Activated naive CD4-positive, alpha-beta T cell treated with Interleukin-2 at 50 U/mL for 16 hours (primary cell): ENCODE data around the gene ISCU.

Source experiments
- DNase-seq: peaks from one replicate; pipeline ENCODE4 v3.0.0-alpha.2; 2020

ISCU gene

GRCh38 chr12:108591267-108591980, 29.0 kb downstream of the ISCU start:
- DNase-seq: no peak

- DNase-seq: no peak
These were observed 29.9 kb downstream of the ISCU start for GRCh38 chr12:108592033-108592909.

- no peak for DNase-seq
These were observed 32.0 kb downstream of the ISCU start for GRCh38 chr12:108594323-108594903.

GRCh38 chr12:108594960-108595710, 32.7 kb downstream of the ISCU start:
- DNase-seq: no peak

- DNase-seq: no peak
These were observed 33.6 kb downstream of the ISCU start for GRCh38 chr12:108595711-108596647.

- no peak for DNase-seq
These were observed 34.6 kb downstream of the ISCU start for GRCh38 chr12:108596854-108597558.

- DNase-seq: no peak
These were observed 35.4 kb downstream of the ISCU start, which contains the start of gene TMEM119 for GRCh38 chr12:108597559-108598471. TMEM119 (minus strand) TSS chr12:108598084; CDS start chr12:108592383, 5,701 bp downstream.

- DNase-seq: no peak
These were observed 36.3 kb downstream of the ISCU start for GRCh38 chr12:108598553-108599250.

- DNase-seq: no peak
These were observed 37.1 kb downstream of the ISCU start for GRCh38 chr12:108599541-108599940.

- no peak for DNase-seq
These were observed 37.7 kb downstream of the ISCU start for GRCh38 chr12:108599948-108600701.

GRCh38 chr12:108600702-108601007, 38.3 kb downstream of the ISCU start:
- DNase-seq: no peak

- no peak for DNase-seq
These were observed 39.9 kb downstream of the ISCU start for GRCh38 chr12:108602209-108602705.

- no peak for DNase-seq
These were observed 40.7 kb downstream of the ISCU start for GRCh38 chr12:108602976-108603704.

- DNase-seq: no peak
These were observed 41.3 kb downstream of the ISCU start for GRCh38 chr12:108603743-108604142.

- no peak for DNase-seq
These were observed 42.0 kb downstream of the ISCU start for GRCh38 chr12:108604208-108604941.

- DNase-seq: no peak
These were observed 42.7 kb downstream of the ISCU start for GRCh38 chr12:108605000-108605689.
